Mesothelial cell of epicardium (in vitro differentiated cells): Measurements from ENCODE around the gene SLC6A3. TPM values are rescaled to one million over a fixed set of nuclear protein-coding genes. Genes with fewer than 3 reads are reported as not detected.
"Not testable (repeated sequence)": the region's sequence is repeated elsewhere in the genome, so short reads cannot be mapped to it uniquely, and the experiment has no call there.

Experiments used
- DNase-seq, 2 experiments: peaks; one replicate each; pipeline ENCODE4 v3.0.0; 2021; ENCODE audit warnings: low spot score in 2 of 2; ENCODE audit not compliant: unreplicated experiment in 2 of 2
- H3K27ac Mint-ChIP-seq: 2 replicates; pipeline ENCODE4 v1.8.0; 2021; ENCODE audit warnings: mixed read lengths
- H3K27me3 Mint-ChIP-seq: 2 replicates; pipeline ENCODE4 v1.8.0; 2021; ENCODE audit warnings: low read depth, mixed read lengths
- H3K36me3 Mint-ChIP-seq: 2 replicates; pipeline ENCODE4 v1.8.0; 2021; ENCODE audit warnings: mixed read lengths
- H3K4me1 Mint-ChIP-seq: 2 replicates; pipeline ENCODE4 v1.8.0; 2021; ENCODE audit warnings: mixed read lengths
- H3K4me3 Mint-ChIP-seq: 2 replicates; pipeline ENCODE4 v1.8.0; 2021; ENCODE audit warnings: mild to moderate bottlenecking, moderate library complexity, mixed read lengths
- H3K9me3 Mint-ChIP-seq: 2 replicates; pipeline ENCODE4 v1.8.0; 2021; ENCODE audit warnings: mixed read lengths
- total RNA-seq: library from RNA; stranded (reverse); gene quantifications from 3 replicates; pipeline ENCODE4 v1.2.1, GENCODE V29; 2021
- TF ChIP-seq, protein P1 (sequence below): fragments of 200-600 bp; sonication (generic); IDR thresholded peaks from one replicate; pipeline ENCODE4 v1.5.0; 2021; ENCODE audit warnings: antibody characterized with exemption; ENCODE audit not compliant: unreplicated experiment

The SLC6A3 gene
- total RNA-seq, 1 donor from 2014 or later = 0.04 TPM

DNA sequence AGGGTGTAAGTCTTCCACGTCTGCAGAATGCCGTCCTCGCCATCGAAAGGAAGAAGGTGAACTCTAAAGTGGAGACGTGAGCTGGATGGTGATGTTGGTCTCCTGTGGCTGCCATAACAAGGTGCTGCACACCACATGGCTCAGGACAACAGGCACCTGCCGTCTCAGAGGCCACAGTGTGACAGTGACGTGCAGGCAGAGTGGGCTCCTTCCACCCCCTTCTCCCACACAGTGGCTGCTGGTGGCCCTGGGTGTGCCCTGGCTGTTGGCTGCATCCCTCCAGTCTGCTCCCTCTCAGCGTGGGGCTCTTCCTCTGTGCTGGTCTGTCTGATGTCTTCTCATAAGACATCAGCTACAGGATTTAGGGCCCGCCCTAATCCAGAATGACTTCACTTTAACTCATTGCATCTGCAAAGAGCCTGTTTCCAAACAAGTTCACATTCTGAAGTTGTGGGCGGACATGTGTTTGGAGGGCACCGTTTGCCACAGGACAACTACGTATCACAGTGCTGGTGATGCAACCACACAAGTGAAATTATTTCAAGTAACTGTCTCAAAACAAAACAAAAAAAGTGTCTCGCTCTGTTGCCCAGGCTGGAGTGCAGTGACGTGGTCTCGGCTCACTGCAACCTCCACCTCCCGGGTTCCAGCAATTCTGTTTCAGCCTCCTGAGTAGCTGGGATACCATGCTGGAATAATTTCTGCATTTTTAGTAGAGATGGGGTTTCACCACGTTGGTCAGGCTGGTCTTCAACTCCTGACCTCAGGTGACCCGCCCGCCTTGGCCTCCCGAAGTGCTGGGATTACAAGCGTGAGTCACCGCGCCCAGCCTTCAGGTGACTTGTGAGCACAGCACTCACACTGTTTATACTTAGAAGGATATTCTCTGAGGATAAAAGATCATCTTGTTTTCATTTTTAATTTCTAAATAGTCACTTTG, 69.1 kb downstream of the SLC6A3 start:
- no peak for DNase-seq
- H3K4me3 Mint-ChIP-seq = no peak overlapping the region
- H3K4me1 Mint-ChIP-seq = no peaks in the 10 kb centered on the region
- TF ChIP-seq, protein P1, sequence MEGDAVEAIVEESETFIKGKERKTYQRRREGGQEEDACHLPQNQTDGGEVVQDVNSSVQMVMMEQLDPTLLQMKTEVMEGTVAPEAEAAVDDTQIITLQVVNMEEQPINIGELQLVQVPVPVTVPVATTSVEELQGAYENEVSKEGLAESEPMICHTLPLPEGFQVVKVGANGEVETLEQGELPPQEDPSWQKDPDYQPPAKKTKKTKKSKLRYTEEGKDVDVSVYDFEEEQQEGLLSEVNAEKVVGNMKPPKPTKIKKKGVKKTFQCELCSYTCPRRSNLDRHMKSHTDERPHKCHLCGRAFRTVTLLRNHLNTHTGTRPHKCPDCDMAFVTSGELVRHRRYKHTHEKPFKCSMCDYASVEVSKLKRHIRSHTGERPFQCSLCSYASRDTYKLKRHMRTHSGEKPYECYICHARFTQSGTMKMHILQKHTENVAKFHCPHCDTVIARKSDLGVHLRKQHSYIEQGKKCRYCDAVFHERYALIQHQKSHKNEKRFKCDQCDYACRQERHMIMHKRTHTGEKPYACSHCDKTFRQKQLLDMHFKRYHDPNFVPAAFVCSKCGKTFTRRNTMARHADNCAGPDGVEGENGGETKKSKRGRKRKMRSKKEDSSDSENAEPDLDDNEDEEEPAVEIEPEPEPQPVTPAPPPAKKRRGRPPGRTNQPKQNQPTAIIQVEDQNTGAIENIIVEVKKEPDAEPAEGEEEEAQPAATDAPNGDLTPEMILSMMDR = no peak
- H3K27ac Mint-ChIP-seq = no peak overlapping the region
- H3K27me3 Mint-ChIP-seq = peaks cover 85% of the 10 kb centered on the region
- no peaks in the 10 kb centered on the region for H3K36me3 Mint-ChIP-seq
- no peaks in the 10 kb centered on the region for H3K9me3 Mint-ChIP-seq

DNA sequence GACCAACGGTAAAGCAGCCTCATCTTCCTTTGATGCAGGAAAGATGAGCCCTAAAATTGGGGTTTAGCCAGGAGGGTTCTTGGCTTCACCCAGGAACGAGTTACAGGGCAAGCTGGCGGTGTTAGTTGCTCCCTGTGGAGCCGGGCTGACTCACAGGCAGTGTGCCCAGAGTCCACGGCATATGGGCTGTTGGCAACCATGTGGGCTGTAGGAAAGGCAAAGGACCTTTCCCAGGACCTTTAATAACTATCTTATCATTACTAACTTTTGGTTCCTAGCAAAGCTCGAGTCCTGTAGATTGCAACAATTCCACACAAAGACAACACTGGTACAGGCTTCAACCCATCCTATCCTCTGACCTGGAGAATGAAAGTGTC, 70.6 kb downstream of the SLC6A3 start:
- no peak overlapping the region for H3K4me3 Mint-ChIP-seq
- TF ChIP-seq, protein P1 = no peak

DNA sequence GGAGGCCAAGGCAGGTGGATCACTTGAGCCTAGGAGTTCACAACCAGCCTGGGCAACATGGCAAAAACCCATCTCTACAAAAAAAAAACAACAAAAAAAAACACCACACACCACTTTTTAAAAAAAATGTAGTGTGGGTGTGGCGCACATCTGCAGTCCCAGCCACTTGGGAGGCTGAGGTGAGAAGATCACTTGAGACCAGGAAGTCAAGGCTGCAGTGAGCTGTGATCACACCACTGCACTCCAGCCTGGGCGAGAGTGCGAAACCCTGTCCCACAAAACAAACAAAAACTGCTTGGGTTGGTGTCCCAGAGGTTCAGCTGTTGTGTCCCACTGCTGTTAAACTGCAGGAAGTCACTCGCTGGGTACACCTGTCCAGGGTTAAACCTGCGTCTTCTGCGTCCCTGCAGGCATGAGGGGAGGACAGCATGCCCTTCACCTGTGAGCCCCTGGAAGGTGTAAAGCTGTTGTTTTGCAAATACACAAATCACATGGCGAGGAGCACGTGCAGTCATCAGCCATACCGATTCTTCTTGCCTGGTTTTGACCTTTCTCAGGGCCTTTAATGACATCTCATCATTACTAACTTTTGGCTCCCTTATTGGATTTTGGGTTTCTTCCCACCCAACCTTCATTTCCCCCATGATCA, 71.1 kb downstream of the SLC6A3 start:
- no peaks in the 10 kb centered on the region for H3K9me3 Mint-ChIP-seq
- peaks cover 83% of the 10 kb centered on the region for H3K27me3 Mint-ChIP-seq
- no peak overlapping the region for H3K4me3 Mint-ChIP-seq
- no peaks in the 10 kb centered on the region for H3K4me1 Mint-ChIP-seq
- H3K36me3 Mint-ChIP-seq = no peaks in the 10 kb centered on the region
- DNase-seq = no peak
- no peak overlapping the region for H3K27ac Mint-ChIP-seq
- TF ChIP-seq, protein P1 = no peak

More for the DNA sequence above, 70.6 kb downstream of the SLC6A3 start:
- Mint-ChIP-seq H3K27me3 (peaks cover 83% of the 10 kb centered on the region), H3K27ac (no peak overlapping the region), H3K9me3 (no peaks in the 10 kb centered on the region), H3K36me3 (no peaks in the 10 kb centered on the region), H3K4me1 (no peaks in the 10 kb centered on the region)
- no peak for DNase-seq

DNA sequence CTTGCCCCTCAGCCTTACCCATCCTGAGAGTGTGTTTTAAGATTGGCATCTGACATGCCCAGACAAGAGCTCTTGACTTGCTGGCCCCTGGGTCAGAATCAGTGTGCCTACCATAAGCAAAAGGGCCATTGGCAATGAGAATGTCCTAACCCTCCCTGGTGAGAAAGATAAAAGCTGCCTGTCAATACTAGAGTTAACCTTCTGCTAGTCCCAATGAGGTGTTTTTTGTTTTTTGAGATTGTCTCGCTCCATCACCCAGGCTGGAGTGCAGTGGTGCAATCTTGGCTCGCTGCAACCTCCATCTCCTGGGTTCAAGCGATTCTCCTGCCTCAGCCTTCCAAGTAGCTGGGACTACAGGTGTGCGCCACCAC, 73.3 kb downstream of the SLC6A3 start:
- H3K36me3 Mint-ChIP-seq, H3K4me3 Mint-ChIP-seq: not testable (repeated sequence)

DNA sequence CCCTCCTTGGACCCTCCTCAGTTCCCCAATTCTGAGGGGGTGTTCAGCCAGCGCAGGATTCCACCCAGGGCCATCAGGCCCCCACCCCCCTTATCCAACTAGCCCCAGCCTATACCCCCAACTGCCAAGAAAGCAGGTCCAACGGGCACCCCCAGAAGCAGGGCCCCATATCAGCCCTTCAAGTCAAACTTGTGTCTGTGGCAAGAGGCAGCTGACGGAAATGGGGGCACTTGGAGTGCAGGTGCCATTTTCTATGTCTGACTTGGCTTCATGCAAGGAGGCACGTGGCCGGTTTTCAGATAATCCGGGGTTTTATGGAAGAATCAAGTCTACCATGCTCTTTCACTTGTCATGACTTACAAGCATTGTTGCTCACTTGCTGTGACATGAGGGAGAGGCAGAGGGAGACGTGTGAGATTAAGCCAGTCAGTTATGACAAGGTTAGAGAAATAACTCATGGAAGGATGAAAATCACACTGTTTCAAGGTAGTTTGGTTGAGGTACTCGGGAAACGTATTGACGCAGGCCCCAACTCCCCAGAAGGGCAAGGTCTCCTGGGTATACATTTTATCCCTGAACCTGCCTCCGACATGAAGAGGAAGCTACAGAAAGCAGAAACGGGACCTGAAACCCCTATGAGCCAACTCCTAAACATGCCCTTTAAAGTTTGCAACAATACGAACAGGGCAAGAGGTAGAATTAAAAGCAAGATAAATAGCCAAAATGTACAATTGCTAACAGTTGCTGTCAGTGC, 73.8 kb downstream of the SLC6A3 start:
- DNase-seq = no peak
- no peaks in the 10 kb centered on the region for H3K4me1 Mint-ChIP-seq
- no peaks in the 10 kb centered on the region for H3K9me3 Mint-ChIP-seq
- H3K27ac Mint-ChIP-seq = no peak overlapping the region
- H3K4me3 Mint-ChIP-seq = no peak overlapping the region
- peaks cover 85% of the 10 kb centered on the region for H3K27me3 Mint-ChIP-seq
- TF ChIP-seq, protein P1 = no peak
- H3K36me3 Mint-ChIP-seq = no peaks in the 10 kb centered on the region

More for the DNA sequence above, 73.3 kb downstream of the SLC6A3 start:
- DNase-seq, H3K9me3 Mint-ChIP-seq, H3K4me1 Mint-ChIP-seq, H3K27ac Mint-ChIP-seq: not testable (repeated sequence)
- H3K27me3 Mint-ChIP-seq = peaks cover 84% of the 10 kb centered on the region
